Measurements from ENCODE around the gene LTF.
A peak's percentile ranks its signal among the peaks of the same experiment; 100 is the strongest.

LTF gene

DNA sequence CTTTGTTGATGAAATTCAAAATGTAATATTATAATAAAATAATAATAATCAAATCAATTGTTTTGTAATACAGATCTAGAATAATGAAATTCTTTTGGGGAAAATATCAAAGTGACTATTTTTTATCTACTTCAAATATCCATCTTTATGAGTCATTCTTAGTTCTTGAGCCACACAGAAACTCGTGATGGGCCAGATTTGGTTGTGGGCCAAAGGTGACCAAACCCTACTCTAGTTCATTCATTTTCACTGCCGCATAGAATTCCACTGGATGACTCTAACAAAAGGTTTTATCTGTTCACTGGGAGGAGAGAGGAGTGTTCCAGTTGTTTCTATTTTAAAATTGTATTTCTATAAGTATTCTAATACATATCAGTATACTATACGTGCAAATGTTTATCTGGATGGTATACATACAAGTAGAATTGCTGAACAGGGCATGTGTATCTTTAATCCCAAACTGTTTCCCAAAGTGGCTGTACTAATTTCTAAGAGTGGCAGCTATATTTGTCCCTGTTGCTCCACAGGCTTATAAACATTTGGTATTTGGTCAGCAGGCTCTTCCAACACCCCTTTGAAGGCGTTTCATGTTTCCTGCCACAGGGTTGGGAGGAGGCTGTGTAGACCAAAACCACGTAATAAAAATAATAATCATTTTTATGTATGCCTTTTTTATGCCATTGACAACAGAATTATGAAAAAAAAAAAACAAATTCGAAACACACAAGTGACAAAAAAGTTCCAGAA is 25.8 kb upstream of the LTF start:
- DNase-seq (ENCODE audit: low spot score) = no peak

DNA sequence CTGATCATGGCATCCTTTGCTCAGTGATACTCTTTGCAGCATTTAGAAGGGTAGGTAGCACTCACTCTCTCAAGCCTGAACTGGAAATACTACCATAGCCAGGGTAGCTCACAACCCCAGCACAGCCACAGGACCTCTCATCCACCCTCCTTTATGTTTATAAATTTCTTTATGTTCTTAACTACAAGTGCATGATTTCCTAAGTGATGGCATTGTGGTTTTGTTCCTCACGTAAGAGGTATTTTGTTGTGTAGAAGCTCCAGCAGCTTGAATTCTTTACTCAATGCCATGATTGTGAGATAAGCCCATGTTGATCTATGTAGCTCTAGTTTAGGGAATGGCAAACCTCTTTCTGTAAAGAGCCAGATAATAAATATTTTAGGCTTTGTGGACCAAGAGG is 25.2 kb upstream of the LTF start:
- DNase-seq (ENCODE audit: low spot score) = no peak

DNA sequence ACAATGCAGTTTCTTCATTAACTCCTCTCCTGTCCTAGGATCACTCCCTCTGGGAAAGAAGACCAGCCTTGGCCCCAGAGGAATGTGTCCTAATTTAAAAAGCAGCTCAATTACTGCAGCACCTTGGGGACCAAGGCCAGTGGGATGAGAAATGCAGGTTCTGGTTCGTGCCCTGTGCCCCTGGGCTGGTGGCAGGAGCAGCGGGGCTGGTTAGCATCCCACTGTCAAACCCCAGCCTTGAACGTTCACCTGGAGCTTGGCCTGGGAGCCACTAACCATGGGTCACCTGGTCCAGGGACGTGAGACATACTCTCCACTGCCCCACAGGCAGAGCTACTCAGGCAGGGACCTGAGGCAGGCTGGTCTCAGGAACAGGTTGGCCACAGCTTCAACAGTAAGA is 24.7 kb upstream of the LTF start:
- DNase-seq (ENCODE audit: low spot score) = no peak

GRCh38 chr3:46488735-46489361 is 24.1 kb upstream of the LTF start:
- peak; percentile 98 for DNase-seq (ENCODE audit: low spot score)

DNA sequence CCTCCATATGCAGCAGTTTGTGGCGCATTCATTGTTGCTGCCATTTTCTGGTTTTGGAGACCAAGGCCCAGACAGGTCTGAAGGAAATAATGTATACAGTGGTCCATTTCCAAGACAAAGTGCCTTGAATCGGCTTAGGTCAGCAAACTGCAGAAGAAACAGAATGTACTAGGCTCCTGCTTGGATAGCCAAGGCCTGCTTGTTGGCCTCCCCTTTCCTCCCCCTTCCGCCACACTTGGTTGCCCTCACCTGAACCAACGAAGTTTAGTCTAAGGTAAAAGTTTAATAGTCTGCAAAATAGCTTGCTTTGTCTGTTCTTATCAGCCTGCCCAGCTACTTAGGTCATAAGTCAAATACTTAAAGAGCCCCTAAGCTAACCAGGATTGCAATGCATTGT is 21.1 kb upstream of the LTF start:
- no peak for DNase-seq (ENCODE audit: low spot score)

DNA sequence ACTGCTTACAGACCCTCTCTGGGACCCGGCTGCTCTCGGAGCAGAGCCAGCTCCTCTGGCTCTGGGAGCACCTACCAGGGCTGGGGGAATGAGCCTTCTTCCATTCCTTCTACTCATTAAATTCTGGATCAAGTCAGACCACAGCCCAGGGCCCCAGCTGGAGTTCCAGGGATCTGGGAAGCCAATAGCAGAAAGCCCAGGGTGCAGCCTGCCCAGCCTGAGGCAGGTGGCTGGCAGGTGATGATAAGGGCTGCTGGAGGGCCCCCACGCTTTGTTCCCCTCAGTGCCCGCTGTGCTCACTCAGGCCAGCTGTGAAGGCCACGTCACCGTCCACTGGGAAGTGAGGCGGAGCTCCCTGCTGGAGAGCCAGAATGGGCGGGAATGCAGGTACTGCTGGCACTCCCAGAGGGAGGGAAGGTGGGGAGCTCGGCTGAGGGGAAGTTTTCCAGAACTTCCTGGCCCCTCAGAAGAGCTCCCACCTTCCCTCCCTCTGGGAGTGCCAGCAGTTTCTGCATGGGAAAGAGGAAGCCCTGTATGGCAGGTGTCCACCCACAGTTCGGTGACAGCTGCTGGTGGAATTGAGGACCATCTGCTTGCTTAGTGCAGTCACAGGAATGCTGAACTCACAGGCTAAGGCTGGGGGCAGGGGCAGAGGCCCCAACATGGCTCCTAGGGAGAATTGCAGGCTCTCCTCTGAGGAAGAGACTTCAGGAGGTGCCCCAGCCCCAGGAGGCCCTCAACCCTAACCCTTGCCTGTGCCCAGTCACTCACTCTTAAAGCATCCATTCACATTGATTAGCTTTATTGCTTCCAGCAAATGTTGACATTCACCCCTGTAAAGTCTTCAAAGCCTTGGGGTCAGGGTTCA is 20.4 kb upstream of the LTF start:
- DNase-seq (ENCODE audit: low spot score) = no peak

DNA sequence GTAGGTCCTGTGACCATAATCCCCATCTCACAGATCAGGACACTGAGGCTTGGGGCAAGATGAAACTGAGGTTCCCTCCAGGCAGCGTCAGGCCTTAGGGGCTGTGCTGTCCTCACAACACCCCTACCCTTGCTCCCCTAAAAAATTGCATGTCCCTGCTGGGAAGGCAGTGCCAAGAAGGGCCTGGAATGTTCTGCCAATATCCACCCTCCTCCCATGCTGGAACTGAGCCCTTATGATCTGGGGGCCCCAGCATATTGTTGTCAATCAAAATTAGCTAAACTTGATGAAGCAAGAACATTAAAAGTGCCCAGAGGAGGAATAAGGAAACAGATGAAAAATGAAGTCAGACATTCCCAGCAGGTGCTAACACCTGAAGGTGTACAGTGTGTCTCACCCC is 19.7 kb upstream of the LTF start:
- no peak for DNase-seq (ENCODE audit: low spot score)

- DNase-seq (ENCODE audit: low spot score) = no peak
These were observed 19.1 kb upstream of the LTF start for GRCh38 chr3:46483825-46484224.

- DNase-seq (ENCODE audit: low spot score) = no peak
These were observed 18.1 kb upstream of the LTF start for GRCh38 chr3:46482632-46483350.

DNA sequence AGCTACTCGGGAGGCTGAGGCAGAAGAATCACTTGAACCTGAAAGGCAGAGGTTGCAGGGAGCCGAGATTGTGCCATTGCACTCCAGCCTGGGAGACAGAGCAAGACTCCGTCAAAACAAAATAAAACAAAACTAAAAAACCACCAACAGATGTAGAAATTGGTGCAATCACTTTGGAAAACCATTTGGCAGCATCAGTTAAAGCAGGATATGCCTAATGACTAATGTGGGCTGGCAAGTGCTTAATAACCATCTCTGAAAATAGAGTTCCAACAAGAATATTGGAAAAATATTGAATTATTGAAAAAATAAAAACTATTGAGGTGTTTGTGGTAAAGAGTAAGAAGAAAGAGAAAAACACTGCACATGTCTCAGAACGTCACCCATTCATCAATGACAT is 16.9 kb upstream of the LTF start:
- no peak for DNase-seq (ENCODE audit: low spot score)

DNA sequence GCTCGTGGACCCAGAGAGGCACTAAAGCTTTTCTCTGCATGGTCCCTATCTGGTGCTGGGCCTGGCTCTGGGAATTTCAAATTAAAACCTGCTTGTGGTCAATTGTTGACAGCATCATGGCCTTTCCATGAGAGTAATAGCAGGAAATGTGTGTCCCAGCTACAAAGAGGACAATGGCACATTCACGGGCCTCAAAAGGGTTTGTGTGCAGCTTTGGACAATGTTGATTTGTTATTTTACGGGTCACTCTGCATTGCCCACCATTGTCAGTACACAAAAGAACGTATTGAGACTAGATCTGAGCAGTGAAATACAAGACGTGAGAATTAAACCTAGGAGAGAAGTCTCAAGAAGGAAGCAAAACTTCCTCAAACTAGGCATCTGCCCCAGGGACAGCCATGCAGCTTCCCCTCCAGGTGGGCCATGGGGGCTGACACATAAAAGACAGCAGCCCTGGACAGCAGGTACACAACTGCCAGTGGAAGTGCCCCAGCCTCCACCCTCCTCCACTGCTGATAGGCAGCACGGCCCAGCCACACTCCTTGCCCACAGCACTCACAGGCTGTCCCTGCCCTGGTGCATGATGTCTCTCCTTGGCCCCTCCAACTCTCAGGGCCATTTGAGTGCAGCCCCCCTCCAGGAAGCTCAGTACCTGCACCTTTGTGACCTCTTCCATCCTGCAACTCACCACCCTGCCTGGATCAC is 15.9 kb upstream of the LTF start:
- no peak for DNase-seq (ENCODE audit: low spot score)

DNA sequence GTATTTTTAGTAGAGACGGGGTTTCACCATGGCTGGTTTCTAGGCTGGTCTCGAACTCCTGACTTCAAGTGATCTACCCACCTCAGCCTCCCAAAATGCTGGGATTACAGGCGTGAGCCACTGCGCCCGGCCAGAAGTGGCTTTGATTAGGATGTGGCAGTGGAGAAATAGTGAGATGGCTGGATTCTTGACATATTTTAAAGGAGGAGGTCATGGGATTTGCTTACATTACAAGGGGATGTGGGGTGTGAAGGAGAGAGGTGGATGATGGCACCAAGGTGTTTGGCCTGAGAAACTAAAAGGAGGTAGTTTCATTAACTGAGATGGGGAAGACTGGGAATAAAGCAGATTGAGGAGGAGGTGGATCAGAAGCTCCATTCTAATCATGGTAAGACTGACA is 15.0 kb upstream of the LTF start:
- no peak for DNase-seq (ENCODE audit: low spot score)

DNA sequence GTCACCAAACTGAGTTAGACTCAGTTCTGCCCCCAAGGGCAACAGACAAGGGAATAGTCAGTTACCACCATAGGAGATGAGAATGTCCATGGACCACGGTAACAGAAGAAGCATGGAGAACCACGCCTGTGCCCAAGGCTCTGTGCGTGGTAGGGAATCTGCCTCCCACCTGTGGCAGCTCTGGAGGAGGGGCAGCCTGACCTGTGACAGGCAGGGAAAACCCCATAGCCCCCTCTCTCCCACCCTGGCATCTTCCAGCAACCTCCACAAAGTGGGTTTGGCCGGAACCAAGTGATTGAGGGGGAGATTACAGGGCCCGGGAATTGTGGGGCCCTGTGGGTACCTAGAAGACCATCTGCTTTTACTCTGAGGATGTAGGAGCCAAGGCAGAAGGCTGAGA is 14.3 kb upstream of the LTF start:
- no peak for DNase-seq (ENCODE audit: low spot score)

- DNase-seq (ENCODE audit: low spot score) = no peak
These were observed 13.6 kb upstream of the LTF start for GRCh38 chr3:46478341-46478740.

DNA sequence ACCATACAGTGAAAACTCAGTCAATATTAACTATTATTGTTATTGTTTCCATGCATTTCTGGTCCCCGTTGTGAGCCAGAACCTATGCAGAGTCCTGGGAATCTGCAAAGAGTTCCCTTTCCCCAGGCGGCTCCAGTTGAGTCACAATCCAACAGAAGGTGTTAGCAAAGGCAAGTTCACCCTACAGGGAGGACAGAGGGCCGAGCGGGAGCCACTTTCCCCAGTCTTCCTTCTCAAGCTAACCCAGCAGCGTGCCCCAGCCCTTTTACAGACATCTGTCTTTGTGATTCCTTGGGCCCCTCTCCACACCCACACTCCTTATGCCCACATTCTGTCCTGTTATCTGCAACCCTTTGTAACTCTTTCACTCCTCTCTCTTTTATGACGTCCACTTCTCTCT is 13.1 kb upstream of the LTF start:
- DNase-seq (ENCODE audit: low spot score) = no peak

DNA sequence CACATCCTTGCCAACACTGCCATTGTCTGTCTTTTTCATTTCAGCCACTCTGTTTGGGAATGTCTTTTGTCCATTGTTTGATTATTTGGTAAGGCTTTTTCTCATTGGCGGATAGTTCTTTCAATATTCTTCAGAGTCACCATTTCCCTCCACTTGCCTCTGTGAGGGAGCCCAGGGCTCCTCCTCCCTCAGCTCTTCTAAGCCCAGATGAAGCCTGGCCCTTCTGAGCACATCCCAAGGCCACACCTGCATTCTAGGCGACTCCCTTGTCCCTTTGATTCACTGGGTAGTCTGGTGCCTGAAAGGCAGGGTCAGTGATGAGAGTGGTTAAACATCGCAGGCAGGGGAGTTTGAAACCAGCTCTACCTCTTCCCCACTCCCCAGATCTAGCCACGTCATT is 12.4 kb upstream of the LTF start:
- no peak for DNase-seq (ENCODE audit: low spot score)

GRCh38 chr3:46472736-46473135 is 8.0 kb upstream of the LTF start:
- no peak for DNase-seq (ENCODE audit: low spot score)

DNA sequence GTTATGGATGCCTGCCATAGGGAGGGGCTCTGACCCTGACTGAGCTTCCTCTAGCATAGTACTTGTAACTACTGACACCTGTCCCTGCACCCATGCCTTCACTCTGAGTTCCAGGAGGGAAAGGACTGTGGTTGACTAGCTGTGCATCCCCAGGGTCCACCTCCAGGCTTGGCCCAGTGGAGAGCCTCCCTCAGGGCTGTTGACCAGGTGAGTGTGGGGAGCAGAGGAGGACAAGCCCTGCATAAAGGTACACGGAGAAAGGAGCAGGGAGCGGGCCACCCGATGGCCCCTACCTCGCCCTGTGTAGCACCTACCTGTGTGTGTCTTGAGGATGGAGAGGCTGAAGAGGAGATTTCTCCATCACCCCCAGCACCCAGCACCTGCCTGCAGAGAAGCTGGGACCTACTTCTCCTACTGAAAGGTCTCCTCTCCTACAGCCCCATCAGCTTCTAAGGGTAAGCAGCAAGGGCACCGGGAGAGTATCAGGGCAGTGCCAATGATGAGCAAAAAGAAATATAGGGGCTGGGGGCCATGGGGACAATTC is 6.7 kb upstream of the LTF start:
- no peak for DNase-seq (ENCODE audit: low spot score)

DNA sequence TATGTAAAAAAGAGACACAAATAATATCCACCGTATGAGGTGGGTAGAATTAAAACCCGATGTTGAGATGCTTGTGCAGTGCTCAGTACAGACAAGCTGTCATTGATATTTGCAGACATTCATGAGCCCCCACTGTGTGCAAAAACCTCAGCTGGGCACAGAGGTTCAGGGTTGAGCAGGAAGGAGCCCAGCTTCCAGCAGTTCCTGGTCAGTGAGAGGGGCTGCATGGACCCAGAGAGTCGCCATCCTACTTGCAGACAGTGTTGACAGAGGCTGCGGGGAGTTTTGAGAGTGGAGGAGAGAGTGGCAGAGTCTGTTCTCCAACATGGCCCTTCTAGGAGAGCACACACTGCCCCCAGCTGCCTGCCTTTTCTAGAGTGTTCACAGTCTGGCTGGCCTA is 6.1 kb upstream of the LTF start:
- no peak for DNase-seq (ENCODE audit: low spot score)

GRCh38 chr3:46469680-46470357 is 5.1 kb upstream of the LTF start:
- no peak for DNase-seq (ENCODE audit: low spot score)
